ENCODE measurements around the gene MLXIPL.
"Not testable (repeated sequence)": the region's sequence is repeated elsewhere in the genome, so short reads cannot be mapped to it uniquely, and the experiment has no call there.

The MLXIPL gene

GRCh38 chr7:73644688-73645286, 20.5 kb upstream of the MLXIPL start:
- no peak for DNase-seq

- DNase-seq = no peak
Observed at GRCh38 chr7:73642834-73643233, 18.5 kb upstream of the MLXIPL start.

GRCh38 chr7:73638911-73639310, 14.6 kb upstream of the MLXIPL start:
- DNase-seq = no peak

- DNase-seq = no peak
Observed at GRCh38 chr7:73635428-73636200, 11.3 kb upstream of the MLXIPL start.

GRCh38 chr7:73633844-73634243, 9.5 kb upstream of the MLXIPL start:
- DNase-seq = no peak

GRCh38 chr7:73633323-73633722, 9.0 kb upstream of the MLXIPL start:
- DNase-seq = no peak

- DNase-seq = no peak
Observed at GRCh38 chr7:73631558-73631957, 7.2 kb upstream of the MLXIPL start.

- no peak for DNase-seq
Observed at GRCh38 chr7:73628504-73628903, 4.2 kb upstream of the MLXIPL start.

- DNase-seq = no peak
Observed at GRCh38 chr7:73626814-73627213, 2.5 kb upstream of the MLXIPL start.

- no peak for DNase-seq
Observed at GRCh38 chr7:73625276-73625675, 954 bp upstream of the MLXIPL start.

GRCh38 chr7:73624669-73625001, 313 bp upstream of the MLXIPL start:
- DNase-seq = no peak

- DNase-seq = no peak
Observed at GRCh38 chr7:73622909-73623797, 1.2 kb downstream of the MLXIPL start.

GRCh38 chr7:73622527-73622908, 1.8 kb downstream of the MLXIPL start:
- DNase-seq = no peak

- DNase-seq = no peak
Observed at GRCh38 chr7:73621168-73622063, 2.9 kb downstream of the MLXIPL start.

GRCh38 chr7:73619394-73619793, 4.9 kb downstream of the MLXIPL start:
- DNase-seq = not testable (repeated sequence)

- DNase-seq = no peak
Observed at GRCh38 chr7:73618538-73618937, 5.8 kb downstream of the MLXIPL start.

- not testable (repeated sequence) for DNase-seq
Observed at GRCh38 chr7:73617520-73617919, 6.8 kb downstream of the MLXIPL start.

- DNase-seq = no peak
Observed at GRCh38 chr7:73615886-73616285, 8.4 kb downstream of the MLXIPL start.

- not testable (repeated sequence) for DNase-seq
Observed at GRCh38 chr7:73614937-73615336, 9.4 kb downstream of the MLXIPL start.

GRCh38 chr7:73613954-73614735, 10.2 kb downstream of the MLXIPL start:
- DNase-seq = no peak

GRCh38 chr7:73612598-73613269, 11.6 kb downstream of the MLXIPL start:
- DNase-seq = no peak
